COLO829 (cell line): ENCODE data around the gene LIME1.

Experiments
- DNase-seq: peaks from one replicate; pipeline ENCODE4 v3.0.0; 2012; ENCODE audit warnings: low spot score

Gene LIME1

DNA sequence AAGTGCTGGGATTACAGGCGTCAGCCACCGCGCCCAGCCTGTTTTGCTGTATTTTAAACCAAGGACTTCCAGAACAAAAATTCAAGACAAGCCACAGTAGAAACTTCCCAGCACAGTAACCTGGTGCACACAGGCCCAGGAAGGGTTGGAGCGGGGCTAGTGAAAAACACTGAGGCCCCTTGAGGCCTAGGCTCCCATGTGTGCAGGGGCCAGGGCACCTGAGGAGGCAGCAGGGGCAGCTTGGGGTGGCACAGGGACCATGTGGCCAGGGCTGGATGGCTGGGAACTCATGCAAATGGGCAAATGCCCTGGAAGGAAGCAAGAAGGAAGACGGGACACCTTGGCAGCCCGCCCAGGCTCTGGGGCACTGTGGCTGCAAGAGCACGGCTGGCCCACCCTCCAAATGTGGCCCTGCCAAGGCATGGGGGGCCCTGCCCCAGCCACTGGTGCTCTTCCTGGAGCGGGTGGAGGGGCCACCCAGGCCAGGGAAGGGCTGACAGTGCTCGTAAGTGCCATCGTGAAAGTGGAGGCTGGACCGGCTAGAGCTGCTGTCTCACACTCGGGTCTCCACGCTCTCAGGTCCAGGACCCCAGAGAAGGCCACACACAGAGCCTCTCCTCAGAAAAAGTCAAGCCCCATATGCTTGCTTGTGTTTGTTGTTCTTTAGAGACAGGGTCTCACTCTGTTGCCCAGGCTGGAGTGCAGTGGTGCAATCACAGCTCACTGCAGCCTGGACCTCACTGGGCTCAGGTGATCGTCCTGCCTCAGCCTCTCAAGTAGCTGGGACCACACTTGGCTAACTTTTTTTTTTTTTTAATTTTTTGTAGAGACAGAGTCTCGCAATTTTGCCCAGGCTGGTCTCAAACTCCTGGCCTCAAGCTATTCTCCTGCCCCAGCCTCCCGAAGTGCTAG is 13.4 kb downstream of the LIME1 start:
- no peak for DNase-seq

DNA sequence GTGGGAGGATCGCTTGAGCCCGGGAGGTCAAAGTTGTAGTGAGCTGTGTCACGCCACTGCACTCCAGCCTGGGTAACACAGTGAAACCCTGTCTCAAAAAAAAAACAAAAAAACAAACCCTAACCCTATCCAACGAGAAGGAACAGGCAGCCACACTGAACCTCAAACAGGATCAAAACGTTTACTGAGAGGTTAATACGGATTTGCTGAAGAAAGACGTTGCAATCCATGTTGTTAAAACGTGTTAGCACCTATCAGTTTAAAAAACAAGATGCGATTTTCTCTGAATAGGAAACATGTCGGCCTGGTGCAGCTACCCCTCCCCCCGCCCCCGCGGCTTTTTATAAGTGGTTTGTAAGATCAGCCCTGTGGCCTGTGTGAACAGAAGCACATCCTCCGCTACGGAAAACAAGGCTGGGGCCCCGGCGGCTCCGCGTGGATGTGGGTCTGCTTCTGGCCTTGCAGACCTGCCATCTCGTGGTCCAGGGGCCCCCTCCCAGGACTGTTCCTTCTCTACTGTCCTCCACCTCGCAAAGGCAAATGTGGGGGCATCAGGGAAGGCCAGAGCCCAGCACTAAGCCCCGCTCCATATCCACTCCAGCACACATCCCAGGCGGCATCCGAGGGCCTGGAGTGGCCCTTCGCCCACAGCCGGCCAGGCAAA is 14.5 kb downstream of the LIME1 start:
- DNase-seq, result peak; percentile 58

DNA sequence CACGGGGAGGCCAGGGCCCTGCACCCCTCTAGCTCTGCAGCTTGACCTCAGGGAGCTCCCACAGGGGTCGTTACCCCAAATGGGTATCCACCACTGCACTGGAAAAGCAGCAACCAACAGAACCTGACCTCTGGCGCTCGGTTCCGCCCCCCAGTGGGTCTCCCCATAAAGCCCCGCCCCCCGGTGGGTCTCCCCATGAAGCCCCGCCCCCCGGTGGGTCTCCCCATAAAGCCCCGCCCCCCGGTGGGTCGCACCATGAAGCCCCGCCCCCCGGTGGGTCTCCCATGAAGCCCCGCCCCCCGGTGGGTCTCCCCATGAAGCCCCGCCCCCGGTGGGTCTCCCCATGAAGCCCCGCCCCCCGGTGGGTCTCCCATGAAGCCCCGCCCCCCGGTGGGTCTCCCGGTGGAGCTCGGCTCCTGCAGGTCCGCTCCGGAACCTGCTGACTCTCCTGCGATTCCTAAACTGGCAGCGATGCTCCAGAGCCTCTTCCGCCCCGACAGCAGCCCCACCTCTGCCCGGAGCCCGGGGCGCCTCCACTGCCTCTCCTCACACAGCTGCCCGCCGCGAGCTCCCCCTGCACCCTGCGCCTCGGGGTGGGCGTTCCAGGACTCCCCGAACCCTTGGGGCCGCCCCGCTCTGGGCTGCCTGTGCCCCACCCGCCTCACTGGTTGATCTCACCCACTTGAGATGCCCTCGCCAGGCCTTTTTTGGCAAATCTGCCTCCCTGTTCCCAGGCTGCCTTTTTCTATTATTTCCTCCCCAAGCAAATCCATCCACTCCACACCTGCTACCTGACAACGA is 15.2 kb downstream of the LIME1 start:
- DNase-seq, result no peak

DNA sequence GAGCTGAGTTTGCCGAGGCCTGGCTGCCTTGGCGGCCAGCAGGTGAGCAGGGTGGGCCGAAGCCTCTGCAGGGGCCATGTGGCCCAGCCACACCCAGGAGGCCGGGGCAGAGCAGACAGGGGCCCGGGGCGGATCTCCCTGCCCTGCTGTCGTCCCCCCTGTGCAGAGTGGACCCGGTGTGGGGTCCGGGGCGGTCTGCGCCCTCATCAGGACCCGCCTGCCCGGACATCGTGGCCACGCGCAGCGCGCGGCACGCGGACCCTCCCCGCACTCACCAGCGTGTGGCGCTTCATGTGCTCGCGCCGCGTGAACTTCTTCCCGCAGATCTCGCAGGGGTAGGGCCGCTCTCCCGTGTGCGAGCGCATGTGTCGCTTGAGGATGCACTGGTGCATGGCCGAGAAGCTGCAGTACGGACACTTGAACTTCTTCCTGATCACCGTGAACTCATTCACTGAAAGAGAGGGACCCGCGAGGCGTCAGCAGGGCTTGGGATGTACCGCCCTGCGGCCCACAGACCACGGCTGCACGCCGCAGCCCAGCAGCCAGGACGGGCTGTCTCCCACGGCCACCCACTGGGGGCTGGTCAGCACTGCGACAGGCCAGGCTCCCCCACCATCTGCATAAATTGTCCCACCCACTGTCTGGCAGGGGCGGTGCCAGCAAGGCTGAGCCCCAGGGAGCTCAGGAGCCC is 16.1 kb downstream of the LIME1 start:
- no peak for DNase-seq

DNA sequence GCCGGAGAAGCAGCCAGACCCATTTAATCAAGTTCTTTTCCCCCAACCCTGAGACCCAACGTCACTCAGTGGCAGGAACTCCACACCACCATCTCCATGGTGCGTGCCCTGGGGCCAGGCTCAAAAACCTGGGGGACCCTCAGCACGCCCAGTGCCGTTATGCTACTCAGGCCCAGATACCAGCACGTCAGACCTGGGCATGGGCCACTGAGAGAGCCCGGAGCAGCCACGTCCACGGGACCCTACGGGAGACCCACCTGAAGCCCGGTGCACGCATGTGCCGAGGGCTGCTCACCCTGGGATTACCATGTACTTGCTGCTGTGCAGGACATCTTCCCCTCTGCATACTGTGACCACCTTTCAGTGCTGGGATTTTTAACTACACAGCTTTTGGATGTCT is 16.9 kb downstream of the LIME1 start:
- DNase-seq, result no peak

DNA sequence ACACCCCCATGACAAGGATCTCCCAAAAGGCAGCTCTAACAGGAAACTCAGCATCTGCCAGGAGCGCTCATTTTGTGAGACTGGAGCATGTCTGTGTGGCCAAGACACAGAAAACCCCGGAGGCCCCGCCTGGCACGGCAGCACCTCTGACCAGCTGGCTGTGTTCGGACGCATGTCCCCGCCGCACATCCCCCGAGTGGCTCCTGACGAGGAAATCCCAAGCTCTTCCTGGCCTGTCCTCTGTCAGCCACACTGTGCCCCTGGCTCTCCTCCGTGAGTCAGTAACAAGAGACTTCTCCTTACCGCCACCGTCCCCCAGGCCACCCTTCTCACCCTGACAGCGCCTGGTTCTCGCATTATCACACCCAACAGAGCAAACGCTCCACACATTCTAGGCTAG is 17.5 kb downstream of the LIME1 start:
- DNase-seq, result no peak

DNA sequence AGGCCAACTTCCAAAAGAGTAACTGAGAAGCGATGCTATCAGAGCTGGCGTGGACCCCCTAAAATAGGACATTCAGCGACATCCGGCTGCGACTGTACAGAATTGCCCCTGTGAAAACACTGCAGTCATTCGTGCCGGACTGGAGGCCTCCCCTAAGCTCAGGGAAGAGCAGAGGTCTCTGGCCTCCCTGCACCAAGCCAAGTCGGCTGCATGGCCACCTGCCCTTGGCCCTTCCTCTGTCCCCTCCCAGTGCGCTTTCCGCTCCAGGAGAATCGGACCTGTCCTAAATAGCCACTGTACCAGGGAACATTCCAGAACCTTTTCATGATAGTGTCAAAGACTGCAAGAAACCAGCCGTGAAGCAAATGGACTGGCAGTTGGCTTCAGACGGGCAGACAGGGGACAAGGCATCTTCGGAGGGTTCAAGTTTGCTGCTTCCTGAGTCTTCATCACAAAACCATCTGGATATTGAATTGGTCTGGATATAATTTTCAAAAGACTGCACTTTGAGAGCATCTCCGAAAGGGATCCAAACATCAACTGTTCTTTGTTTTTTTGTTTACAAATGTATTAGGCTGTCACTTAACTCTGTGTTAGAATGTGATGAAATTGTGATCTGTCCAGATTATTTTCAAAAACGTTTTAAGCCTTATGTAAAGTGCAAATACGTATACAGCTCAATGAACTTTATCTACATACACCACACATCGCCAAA is 19.6 kb downstream of the LIME1 start:
- no peak for DNase-seq

DNA sequence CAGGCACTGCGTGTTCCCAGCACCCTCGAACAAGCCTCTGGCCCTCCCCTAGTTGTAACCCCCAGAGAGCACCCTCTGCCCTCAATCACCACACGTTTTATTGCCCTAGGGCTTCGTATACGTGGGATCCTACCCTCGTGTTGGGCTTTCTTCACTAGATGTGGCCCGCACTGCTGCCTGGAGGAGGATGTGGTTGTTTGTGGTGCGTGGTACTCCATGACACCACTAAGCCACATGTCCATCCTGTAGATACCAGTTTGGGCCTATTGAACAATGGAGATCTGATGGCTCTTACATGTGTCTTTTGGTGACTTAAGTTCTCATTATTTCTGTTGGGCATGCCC is 20.2 kb downstream of the LIME1 start:
- DNase-seq, result no peak

DNA sequence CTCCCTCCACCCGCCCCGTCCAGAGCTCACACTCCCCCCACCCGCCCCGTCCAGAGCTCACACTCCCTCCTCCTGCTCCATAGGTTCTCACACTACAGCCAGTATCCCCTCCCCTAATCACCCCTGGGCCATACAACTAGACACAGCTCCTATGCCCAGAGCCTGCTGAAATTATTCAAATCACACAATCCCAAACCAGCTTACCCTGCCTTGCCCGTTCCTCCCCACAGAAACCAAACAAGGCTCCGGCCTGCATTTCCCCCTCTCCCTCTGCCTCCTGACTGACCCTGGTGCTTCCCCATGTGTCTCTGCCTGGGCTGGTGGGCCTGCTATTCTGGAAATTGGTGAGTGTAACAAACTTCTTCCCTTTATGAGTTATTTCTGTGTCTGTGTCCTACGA is 21.7 kb downstream of the LIME1 start:
- DNase-seq, result no peak

DNA sequence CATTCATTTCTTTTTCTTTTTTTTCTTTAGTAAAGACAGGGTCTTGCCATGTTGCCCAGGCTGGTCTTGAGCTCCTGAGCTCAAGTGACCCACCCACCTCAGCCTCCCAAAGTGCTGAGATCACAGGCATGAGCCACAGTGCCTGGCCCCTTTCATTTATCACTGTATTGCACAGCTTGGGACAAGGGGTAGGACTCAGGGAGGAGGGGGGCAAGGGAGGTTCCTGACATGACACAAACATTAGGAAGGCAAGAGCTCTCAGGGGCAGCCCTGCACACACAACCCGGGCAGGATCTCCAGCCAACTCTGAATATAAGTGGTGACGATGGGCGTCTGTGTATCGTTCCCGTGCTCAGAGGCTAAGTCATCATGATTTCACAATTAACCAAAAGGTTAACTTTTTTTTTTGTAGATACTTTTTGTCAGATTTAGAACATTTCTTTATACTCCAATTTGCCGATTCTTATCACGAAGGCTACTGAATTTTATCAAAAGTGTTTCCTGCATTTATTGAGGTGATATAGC is 23.0 kb downstream of the LIME1 start:
- DNase-seq, result no peak

DNA sequence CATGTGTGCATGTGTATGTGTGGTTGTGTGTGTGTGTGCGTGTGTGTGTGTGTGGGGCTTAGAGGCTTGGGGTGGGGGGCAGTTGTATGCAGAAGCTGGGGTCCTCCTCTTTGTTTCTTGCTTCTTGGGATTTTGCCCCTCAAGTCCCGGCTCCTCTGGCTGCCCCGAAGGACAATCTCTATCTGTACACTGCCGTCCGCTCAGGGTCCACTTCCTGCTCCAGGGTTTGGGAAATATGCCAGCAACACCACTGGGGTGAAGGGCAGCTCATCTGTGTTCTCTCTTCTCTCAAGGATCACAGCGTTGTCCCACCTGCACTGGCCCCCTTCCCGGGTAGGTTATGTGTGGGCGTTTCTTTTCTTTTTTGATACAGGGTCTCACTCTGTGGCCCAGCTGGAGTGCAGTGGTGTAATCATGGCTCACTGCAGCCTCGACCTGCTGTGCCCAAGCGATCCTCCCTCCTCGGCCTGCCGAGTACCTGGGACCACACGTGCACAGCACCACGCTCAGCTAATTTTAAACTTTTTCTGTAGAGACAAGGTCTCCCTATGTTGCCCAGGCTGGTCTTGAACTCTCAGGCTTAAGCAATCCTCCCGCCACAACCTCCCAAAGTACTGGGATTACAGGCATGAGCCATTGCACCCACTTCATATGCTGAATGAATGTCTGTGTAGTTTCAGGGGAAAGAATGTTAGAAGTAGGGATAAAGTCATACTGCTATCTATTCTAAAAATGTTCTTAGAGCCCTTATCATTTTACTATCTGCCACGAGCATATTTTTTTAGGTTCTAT is 28.8 kb downstream of the LIME1 start:
- no peak for DNase-seq

DNA sequence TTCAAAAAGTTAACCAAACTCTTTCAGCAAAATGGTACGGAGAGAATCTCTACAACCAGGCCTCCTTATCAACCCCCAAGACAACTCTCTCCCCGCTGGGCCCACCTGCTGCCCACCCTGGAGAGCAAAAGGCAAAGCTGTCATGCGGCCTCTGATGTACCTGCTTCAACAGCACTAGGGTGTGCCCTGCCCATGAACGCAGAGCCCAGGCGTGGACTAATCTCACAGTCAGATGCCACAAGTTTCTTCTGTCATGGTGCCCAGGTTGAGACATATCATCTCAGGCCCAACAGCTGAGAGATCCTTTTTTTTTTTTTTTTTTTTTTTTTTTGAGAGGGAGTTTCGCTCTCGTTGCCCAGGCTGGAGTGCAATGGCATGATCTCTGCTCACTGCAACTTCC is 29.4 kb downstream of the LIME1 start:
- no peak for DNase-seq

DNA sequence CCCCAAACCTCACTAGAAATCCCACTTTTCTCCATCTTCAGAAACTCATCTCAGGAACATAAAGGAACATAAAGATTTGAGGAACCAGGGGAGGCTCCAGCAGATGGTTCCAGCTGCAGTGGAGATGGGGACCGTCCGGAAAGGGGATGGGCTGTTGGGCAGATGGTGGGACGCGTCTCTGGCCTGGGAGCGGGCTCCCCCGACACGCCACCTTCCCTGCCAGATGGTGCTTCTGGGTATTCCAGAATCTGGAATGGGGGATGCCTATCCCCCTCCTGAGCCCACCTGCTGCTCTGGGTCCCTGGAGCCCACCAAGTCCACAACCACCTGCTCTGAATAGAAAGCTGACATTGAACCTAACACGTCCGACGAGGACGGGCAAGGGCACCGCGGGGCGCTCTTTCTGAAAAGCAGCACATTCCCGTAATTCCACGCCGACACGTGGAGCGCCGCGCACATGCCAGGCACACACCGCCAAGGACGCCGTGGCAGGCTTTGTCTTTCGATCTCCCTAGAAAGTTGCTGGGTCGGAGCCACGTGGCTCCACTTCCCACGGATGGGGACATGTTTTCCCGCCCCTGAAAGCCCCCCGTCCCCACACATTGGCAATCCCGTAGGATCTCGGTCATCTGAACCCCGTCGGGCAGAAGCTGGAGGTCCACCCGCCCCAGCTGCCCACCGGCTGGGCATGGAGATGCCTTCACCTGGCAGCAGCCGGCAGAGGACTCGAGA is 30.4 kb downstream of the LIME1 start:
- no peak for DNase-seq

DNA sequence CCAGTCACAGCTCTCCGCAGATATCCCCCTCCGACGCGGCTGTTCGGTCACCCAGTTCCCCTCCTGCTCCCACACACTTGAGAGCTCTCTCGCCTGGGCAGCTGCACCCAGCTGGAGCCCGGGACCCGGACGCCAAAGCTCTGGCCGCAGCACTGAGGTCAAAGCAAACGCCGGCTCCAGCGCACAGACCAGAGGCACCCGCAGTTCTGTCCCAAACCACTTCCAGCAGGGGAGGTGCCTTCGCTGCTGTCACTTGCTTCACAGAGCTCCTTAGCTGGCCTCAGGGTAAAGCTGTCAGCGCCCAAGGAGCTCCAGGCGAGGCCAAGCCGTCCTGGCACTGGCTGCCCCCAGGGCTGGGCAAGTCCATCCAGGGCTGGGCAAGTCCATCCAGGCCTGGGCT is 31.0 kb downstream of the LIME1 start:
- DNase-seq, result no peak

DNA sequence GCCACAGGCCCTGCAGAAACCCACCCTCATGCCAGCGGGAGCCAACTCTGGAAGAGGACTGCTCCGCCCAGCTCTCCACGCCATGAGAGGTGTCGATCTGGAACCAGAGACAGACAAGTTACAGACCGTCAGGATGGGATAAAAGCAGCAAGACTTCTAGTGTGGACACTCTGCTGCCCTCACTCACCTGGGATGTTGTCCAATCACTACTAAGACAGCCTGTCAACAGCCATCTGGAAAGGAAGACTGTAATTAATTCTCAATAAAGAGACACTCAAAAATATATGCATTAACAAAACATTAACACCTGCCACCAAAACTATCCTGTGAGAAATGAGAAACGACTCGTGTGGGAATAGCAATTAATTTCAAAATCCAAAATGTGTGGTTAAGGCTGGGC is 31.4 kb downstream of the LIME1 start:
- DNase-seq, result no peak

DNA sequence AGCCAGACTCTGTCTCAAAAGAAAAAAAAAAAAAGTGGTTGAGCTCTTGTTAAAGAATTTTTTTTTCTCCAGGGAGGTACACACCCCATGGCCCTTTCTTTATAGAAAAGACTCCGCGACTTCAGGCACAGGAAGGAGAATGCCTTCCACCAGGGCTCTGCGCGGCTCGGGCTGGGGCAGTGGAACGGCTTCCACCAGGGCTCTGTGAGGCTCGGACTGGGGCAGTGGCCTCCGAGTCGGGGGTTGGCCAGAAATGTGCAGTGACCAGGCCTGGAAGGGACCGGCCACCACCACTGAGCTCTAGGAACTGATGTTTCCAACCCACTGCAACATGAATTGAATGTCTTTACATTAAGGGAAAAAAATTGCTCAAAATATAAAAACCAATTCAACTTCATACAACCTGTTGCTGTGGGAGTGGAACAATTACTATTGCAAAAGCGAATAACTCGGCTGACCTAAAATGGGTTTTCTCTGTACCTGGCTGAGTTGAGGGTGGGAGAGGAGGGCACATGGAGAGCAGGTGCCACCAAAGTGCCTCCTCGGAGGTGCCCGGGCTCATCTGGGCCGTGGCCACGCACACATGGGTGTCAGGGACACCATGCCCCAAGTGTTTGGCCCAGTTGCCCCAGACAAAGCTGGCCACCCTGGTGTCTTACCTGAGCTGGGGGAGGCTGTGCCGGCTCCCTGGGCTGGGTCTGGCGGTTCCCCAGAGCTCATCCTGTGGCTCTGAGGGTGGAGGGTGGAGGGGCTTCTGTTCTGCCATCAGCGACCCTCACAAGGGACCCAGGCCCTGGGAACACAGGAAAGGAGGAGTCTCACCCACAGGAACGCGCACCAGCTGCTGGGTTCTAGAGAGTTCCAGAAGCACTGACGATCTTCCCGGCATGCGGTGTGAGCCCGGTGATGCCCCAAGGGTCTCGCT is 32.4 kb downstream of the LIME1 start:
- no peak for DNase-seq

DNA sequence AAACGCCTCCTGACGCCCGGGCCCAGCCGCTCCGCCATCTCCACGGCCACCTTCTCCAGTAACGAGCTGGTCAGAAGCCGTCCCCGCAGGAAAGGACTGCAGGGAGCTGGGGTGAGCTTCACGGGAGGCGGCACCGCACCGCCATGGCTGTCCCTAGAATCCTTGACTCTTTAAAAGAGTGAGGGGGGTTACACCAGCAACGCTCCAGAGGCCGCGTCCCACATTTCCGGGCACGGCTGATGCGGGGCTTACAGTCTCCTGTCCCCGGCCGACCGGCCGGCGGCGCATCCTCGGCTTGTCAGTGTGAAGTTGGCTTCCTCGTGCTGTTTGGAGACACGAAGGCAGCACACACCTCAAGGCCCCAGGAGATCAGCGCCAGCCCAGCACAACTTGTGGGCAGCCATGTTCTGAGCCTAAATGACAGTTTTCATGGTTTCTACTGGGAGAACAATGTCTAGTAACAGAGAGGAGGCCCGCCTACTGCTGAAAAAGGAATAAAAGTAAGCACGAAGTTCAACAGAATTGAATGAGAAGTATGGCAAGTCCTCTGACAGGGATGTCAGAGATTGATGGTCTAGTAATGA is 33.5 kb downstream of the LIME1 start:
- DNase-seq, result no peak

DNA sequence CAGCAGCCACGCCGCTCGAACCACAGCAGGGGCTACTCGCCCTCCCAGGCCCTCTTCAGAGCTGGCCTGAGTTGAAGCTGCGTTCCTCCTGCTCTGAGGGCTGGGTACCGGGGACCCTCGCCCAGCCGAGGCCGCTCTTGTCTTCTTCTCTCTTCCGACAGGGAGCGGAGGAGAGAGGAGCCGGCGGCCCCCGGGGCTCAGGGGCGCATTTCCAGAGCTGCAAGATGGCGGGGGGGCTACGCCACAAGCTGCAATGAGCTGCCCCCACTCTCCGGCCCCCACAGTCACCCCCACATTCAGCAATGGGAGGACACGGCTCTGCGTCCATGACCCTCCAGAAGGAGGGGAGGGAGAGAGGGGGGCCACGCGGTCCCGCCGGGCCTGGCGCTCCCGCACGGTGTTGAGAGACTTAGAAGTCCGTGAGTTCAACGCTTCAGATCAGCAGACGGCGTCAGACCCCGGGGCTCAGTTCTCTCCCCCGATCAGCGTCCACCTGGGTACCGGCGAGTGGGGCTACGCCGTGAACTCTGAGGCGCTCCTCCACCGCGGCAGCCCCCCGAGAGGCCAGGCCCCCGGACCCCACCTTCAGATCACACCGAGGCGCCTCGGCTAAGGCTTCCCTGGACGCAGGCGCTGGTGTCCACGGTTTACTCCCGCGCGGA is 34.7 kb downstream of the LIME1 start:
- no peak for DNase-seq
